ENCODE results near the gene RERE. TPM values are rescaled to one million over a fixed set of nuclear protein-coding genes. Genes with fewer than 3 reads are reported as not detected.

Gene RERE
- total RNA-seq, 1 experiment from 2014 or later = 40.6 TPM

GRCh38 chr1:8540261-8540941, 277.0 kb downstream of the RERE start:
- no peaks in the 10 kb centered on the region for H3K9me3 ChIP-seq (ENCODE audit: control insufficient read depth in 1 of 2, insufficient read depth in 1 of 2, low read depth in 1 of 2, low read length in 2 of 2)
- H3K27me3 ChIP-seq (ENCODE audit: insufficient read depth, low read length) = no peaks in the 10 kb centered on the region
- H3K4me1 ChIP-seq (ENCODE audit: control insufficient read depth in 1 of 2, insufficient read depth in 2 of 2, low read length in 2 of 2) = no peaks in the 10 kb centered on the region
- TF ChIP-seq REST (IDR thresholded peaks at IDR 0.05; ENCODE audit: low read depth) = no peak
- no peak overlapping the region for H3K27ac ChIP-seq (ENCODE audit: low read depth, low read length)
- H4K20me1 ChIP-seq (ENCODE audit: insufficient read depth) = no peaks in the 10 kb centered on the region
- intact Hi-C loops (cut with micrococcal nuclease) = loop anchor here (10.0 kb wide), 1 partner anchor 136 kb away; no protein-coding TSS in a partner anchor
- no peaks in the 10 kb centered on the region for H3K9me2 ChIP-seq (ENCODE audit: insufficient read depth)
- no peak for DNase-seq (ENCODE audit: low read depth, low spot score)
- no peaks in the 10 kb centered on the region for H3K79me2 ChIP-seq (ENCODE audit: insufficient read depth, low read length)
- H2AFZ ChIP-seq (ENCODE audit: low read depth, low read length, poor library complexity, severe bottlenecking) = no peak overlapping the region
- H3K36me3 ChIP-seq (ENCODE audit: control insufficient read depth in 1 of 2, insufficient read depth in 2 of 2, low read length in 2 of 2) = no peaks in the 10 kb centered on the region
- H3K4me2 ChIP-seq (ENCODE audit: low read length) = no peak overlapping the region
- no peak overlapping the region for H3K9ac ChIP-seq (ENCODE audit: low read length)
- H3K4me3 ChIP-seq (replicated peaks in 1 of 2; ENCODE audit: low read depth in 1 of 2, low read length in 2 of 2) = no peak overlapping the region
- ChIA-PET CTCF (no interaction called here), RAD21 (ENCODE audit: low non-redundant PET in 1 of 2, low total read pairs in 2 of 2, uncharacterized antibody in 2 of 2, unreplicated experiment in 2 of 2) (no interaction called here), POLR2A (no interaction called here)
- ATAC-seq = no peak
- no TSS peak for BruUV-seq (replicated peaks)

- DNase-seq (ENCODE audit: low read depth, low spot score) (no peak), ATAC-seq (no peak)
- ChIA-PET POLR2A (no interaction called here), CTCF (no interaction called here), RAD21 (ENCODE audit: low non-redundant PET in 1 of 2, low total read pairs in 2 of 2, uncharacterized antibody in 2 of 2, unreplicated experiment in 2 of 2) (no interaction called here)
- Histone ChIP-seq H3K36me3 (ENCODE audit: control insufficient read depth in 1 of 2, insufficient read depth in 2 of 2, low read length in 2 of 2) (no peaks in the 10 kb centered on the region), H3K4me2 (ENCODE audit: low read length) (no peak overlapping the region), H3K4me3 (replicated peaks in 1 of 2; ENCODE audit: low read depth in 1 of 2, low read length in 2 of 2) (no peak overlapping the region), H3K27me3 (ENCODE audit: insufficient read depth, low read length) (no peaks in the 10 kb centered on the region), H3K4me1 (ENCODE audit: control insufficient read depth in 1 of 2, insufficient read depth in 2 of 2, low read length in 2 of 2) (no peaks in the 10 kb centered on the region), H2AFZ (ENCODE audit: low read depth, low read length, poor library complexity, severe bottlenecking) (no peak overlapping the region), H3K9me2 (ENCODE audit: insufficient read depth) (no peaks in the 10 kb centered on the region), H3K9me3 (ENCODE audit: control insufficient read depth in 1 of 2, insufficient read depth in 1 of 2, low read depth in 1 of 2, low read length in 2 of 2) (no peaks in the 10 kb centered on the region), H3K27ac (ENCODE audit: low read depth, low read length) (no peak overlapping the region), H3K9ac (ENCODE audit: low read length) (no peak overlapping the region), H4K20me1 (ENCODE audit: insufficient read depth) (no peaks in the 10 kb centered on the region), H3K79me2 (ENCODE audit: insufficient read depth, low read length) (no peaks in the 10 kb centered on the region)
- no TSS peak for BruUV-seq (replicated peaks)
- intact Hi-C loops (cut with micrococcal nuclease) = loop anchor here (10.0 kb wide), 1 partner anchor 135 kb away; no protein-coding TSS in a partner anchor
- TF ChIP-seq ZNF274 (IDR thresholded peaks at IDR 0.05; ENCODE audit: low read depth, low read length) = no peak
- TF ChIP-seq FOSL1 (IDR thresholded peaks at IDR 0.05; ENCODE audit: low read depth) = no peak
- TF ChIP-seq MAX (IDR thresholded peaks at IDR 0.05) = no peak
- TF ChIP-seq POLR2AphosphoS5 (IDR thresholded peaks at IDR 0.05; ENCODE audit: low read depth, low read length) = no peak
Observed at GRCh38 chr1:8539683-8540082, 277.8 kb downstream of the RERE start.
